GM12874 (cell line): Measurements from ENCODE around the gene ATP8B1.

Experiments
- CTCF ChIP-seq: IDR thresholded peaks from 2 replicates; pipeline ENCODE4 v1.5.1; 2011; ENCODE audit warnings: low read depth, mild to moderate bottlenecking, control low read depth, low read length, moderate library complexity; ENCODE audit not compliant: insufficient read depth

ATP8B1 gene

GRCh38 chr18:57768537-57769326 is 34.4 kb downstream of the ATP8B1 start:
- TF ChIP-seq CTCF: no peak

DNA sequence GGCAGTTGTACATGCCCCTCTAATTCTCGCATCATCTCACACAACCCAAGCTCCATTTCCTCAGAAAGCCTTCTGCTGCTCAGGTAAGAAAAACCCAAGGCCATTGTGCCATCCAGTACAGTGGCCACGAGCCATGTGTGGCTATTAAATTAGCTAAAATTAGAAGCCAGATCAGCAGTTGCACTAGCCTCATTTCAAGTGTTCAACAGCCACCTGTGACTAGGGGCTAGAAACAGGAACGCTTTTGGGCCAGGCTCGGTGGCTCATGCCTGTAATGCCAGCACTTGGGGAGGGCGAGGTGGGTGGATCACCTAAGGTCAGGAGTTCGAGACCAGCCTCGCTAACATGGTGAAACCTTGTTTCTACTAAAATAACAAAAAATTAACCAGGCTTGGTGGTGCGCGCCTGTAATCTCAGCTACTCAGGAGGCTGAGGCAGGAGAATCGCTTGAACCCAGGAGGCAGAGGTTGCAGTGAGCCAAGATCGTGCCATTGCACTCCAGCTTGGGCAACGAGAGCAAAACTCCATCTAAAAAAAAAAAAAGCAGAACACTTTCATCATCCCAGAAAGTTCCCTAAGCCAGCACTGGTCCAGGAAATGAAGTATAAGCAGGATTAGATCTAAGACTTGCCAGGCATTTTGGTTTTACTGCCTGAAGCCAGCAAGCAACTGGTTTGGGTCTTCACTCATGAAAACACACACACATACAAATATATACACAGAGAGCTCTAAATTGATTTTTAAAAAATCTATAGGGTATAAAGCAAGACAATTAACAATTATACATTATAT is 35.7 kb downstream of the ATP8B1 start:
- no peak for TF ChIP-seq CTCF

DNA sequence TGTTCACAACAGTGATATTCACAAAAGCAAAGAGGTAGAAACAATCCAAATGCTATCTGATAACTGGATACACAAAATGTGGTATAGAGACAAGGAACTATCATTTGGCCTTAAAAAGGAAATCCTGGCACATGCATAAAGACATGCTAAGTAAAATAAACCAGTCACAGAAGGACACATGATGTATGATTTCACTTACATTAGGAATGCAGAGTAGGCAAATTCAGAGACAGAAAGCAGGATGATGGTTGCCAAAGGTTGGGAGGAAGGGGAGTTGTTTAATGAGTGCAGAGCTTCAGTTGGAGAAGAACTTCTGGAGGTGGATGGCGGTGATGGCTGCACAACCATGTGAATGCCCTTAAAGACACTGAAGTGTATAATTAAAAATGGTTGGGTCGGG is 38.1 kb downstream of the ATP8B1 start:
- TF ChIP-seq CTCF: no peak

GRCh38 chr18:57764087-57764486 is 39.0 kb downstream of the ATP8B1 start:
- no peak for TF ChIP-seq CTCF

DNA sequence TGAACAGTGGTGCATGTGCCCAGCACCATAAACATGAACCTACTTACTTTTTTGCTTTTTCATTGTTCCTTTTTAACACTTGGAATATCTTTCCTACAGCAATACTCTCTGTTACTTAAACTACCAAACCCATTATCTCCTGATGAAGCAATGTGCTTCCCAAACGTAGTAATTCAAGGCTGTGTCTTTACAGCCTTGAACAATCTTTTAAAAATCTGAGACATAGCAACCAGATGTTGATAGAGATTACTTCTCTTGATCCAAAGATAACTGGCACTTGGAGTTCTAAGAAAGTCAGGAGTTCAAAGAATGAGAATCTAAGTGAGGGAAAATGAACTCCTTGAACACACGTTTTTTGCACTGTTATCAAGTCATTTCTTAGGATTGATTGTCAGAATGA is 40.4 kb downstream of the ATP8B1 start:
- TF ChIP-seq CTCF: no peak

DNA sequence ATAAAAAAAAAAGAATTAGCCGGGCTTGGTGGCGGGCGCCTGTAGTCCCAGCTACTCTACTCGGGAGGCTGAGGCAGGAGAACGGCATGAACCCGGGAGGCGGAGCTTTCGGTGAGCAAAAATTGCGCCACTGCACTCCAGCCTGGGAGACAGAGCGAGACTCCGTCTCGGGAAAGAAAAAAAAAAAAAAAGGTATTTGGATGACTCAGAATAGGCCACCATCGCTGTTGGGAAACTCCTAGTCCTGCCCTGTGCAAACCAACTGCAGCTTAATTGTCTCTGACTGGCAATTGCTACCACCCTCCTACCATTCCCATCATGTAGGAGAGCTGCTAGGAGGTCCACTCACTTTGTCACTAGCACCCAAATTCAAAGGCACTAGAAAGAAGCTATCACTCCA is 43.5 kb downstream of the ATP8B1 start:
- no peak for TF ChIP-seq CTCF

GRCh38 chr18:57755473-57756067 is 47.5 kb downstream of the ATP8B1 start:
- TF ChIP-seq CTCF: no peak
